A673 (cell line): Measurements from ENCODE around the gene VGLL3. TPM values are rescaled to one million over a fixed set of nuclear protein-coding genes. Genes with fewer than 3 reads are reported as not detected.

Experiments
- BruUV-seq: library from RNA; stranded (reverse); fragments of 400-500 nt; replicated peaks from 2 replicates; lab custom pipeline; 2021; lab: Mats Ljungman, UMichigan
- CTCF ChIA-PET: fragments of 300-600 bp; sonication (Branson Sonifier 250); formaldehyde crosslinking; loops from one replicate; lab custom pipeline; 2022; ENCODE audit warnings: antibody characterized with exemption; lab: Charles Lee
- POLR2A ChIA-PET: fragments of 300-600 bp; sonication (Branson Sonifier 250); formaldehyde crosslinking; loops from one replicate; lab custom pipeline; 2022; ENCODE audit warnings: antibody characterized with exemption; ENCODE audit not compliant: low non-redundant PET; lab: Charles Lee
- DNase-seq: peaks from one replicate; pipeline ENCODE4 v3.0.0-alpha.2; 2015; ENCODE audit warnings: low spot score
- H3K27ac ChIP-seq: fragments of 200-600 bp; sonication (generic); 2 replicates; pipeline ENCODE4 v1.5.1; 2016; ENCODE audit warnings: mixed run types, low read depth, mild to moderate bottlenecking, mixed read lengths, antibody characterized with exemption, low read length; ENCODE audit not compliant: poor library complexity, severe bottlenecking
- H3K27me3 ChIP-seq: fragments of 200-600 bp; sonication (generic); replicated peaks from 2 replicates; pipeline ENCODE4 v1.6.1; 2017; ENCODE audit warnings: mixed run types, low read depth, mild to moderate bottlenecking, mixed read lengths, antibody characterized with exemption, low read length; ENCODE audit not compliant: insufficient read depth, poor library complexity
- H3K36me3 ChIP-seq: fragments of 200-600 bp; sonication (generic); 2 replicates; pipeline ENCODE4 v1.6.1; 2016; ENCODE audit warnings: mixed run types, mild to moderate bottlenecking, mixed read lengths, antibody characterized with exemption, low read length; ENCODE audit not compliant: insufficient read depth, poor library complexity, severe bottlenecking
- H3K4me1 ChIP-seq: fragments of 200-600 bp; sonication (generic); 2 replicates; pipeline ENCODE4 v1.6.1; 2017; ENCODE audit warnings: mixed run types, mild to moderate bottlenecking, mixed read lengths, antibody characterized with exemption, low read length; ENCODE audit not compliant: insufficient read depth, poor library complexity, severe bottlenecking
- H3K4me3 ChIP-seq: fragments of 200-600 bp; sonication (generic); 2 replicates; pipeline ENCODE4 v1.5.1; 2016; ENCODE audit warnings: low read depth, mixed run types, mild to moderate bottlenecking, mixed read lengths, low read length; ENCODE audit not compliant: poor library complexity, severe bottlenecking
- H3K9me3 ChIP-seq: fragments of 200-600 bp; sonication (generic); 2 replicates; pipeline ENCODE4 v1.6.1; 2016; ENCODE audit warnings: mixed run types, low read depth, mild to moderate bottlenecking, mixed read lengths, antibody characterized with exemption, low read length; ENCODE audit not compliant: poor library complexity, severe bottlenecking
- EZH2 ChIP-seq: fragments of 200-600 bp; sonication (generic); IDR thresholded peaks from 2 replicates; pipeline ENCODE4 v1.6.1; 2017; ENCODE audit warnings: borderline replicate concordance, low read depth, mild to moderate bottlenecking, mixed read lengths, antibody characterized with exemption, low read length; ENCODE audit not compliant: poor library complexity, severe bottlenecking
- intact Hi-C: fragments of 100-400 bp; cut with micrococcal nuclease; formaldehyde crosslinking; loops from one replicate; pipeline ENCODE4 v1.10.0; 2022; ENCODE audit not compliant: unreplicated experiment
- total RNA-seq: library from RNA; stranded (reverse); gene quantifications from 2 replicates; pipeline ENCODE4 v1.2.3, GENCODE V29; 2021
- TF ChIP-seq, protein P1 (sequence below): fragments of 300-800, 200-600 bp; sonication (generic); conservative IDR thresholded peaks from 2 replicates; pipeline ENCODE4 v1.5.1; 2017; ENCODE audit warnings: low read depth, mild to moderate bottlenecking, antibody characterized with exemption, low read length, moderate library complexity, mixed read lengths

Gene VGLL3
- total RNA-seq, 1 experiment from 2014 or later = 26.8 TPM

DNA sequence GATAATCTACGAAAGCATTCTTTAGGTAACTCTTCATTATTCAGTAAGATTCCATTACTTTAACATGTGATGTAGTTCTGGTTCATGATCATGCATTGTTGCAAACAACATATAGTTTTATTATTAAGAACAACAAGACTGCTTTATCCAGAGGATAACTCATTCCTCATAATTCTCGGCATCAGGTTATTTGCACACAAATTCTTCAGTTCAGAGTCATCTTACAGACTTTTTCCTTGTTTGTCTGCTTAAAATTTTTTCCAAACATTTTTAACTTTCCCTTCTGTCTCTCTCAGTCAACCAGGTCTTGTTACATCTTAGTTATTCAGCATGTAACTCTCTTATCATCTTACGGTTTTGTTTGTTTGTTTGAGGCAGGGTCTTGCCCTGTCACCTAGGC lies 60.1 kb downstream of the VGLL3 start:
- Histone ChIP-seq H3K27me3 (no peaks in the 10 kb centered on the region), H3K9me3 (no peaks in the 10 kb centered on the region), H3K27ac (no peak overlapping the region), H3K4me3 (no peak overlapping the region), H3K36me3 (no peaks in the 10 kb centered on the region), H3K4me1 (no peaks in the 10 kb centered on the region)
- ChIA-PET CTCF (no interaction called here), POLR2A (no interaction called here)
- TF ChIP-seq EZH2 = no peak
- TF ChIP-seq, protein P1, sequence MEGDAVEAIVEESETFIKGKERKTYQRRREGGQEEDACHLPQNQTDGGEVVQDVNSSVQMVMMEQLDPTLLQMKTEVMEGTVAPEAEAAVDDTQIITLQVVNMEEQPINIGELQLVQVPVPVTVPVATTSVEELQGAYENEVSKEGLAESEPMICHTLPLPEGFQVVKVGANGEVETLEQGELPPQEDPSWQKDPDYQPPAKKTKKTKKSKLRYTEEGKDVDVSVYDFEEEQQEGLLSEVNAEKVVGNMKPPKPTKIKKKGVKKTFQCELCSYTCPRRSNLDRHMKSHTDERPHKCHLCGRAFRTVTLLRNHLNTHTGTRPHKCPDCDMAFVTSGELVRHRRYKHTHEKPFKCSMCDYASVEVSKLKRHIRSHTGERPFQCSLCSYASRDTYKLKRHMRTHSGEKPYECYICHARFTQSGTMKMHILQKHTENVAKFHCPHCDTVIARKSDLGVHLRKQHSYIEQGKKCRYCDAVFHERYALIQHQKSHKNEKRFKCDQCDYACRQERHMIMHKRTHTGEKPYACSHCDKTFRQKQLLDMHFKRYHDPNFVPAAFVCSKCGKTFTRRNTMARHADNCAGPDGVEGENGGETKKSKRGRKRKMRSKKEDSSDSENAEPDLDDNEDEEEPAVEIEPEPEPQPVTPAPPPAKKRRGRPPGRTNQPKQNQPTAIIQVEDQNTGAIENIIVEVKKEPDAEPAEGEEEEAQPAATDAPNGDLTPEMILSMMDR = no peak
- BruUV-seq = no TSS peak
- intact Hi-C loops = no loop called here
- DNase-seq = no peak

DNA sequence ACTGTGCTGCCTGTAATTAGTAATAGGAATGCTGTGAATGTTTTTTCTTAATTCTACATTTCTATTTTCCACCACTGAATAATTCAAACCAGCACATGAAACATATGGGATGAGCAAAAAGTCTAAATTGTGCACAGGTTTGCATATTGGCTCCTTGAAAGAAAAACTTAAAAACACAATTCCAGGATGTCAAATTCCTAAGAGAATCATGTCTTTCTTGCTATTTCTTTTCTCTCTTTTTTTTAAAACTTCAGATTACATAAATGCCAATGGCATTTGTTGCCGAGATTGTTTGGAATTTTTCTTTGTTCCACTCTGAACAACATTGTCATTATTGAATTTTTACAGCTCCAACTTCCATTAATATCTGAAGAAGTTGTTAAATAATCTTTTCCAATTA lies 60.8 kb downstream of the VGLL3 start:
- POLR2A ChIA-PET = no interaction called here
- BruUV-seq = no TSS peak

DNA sequence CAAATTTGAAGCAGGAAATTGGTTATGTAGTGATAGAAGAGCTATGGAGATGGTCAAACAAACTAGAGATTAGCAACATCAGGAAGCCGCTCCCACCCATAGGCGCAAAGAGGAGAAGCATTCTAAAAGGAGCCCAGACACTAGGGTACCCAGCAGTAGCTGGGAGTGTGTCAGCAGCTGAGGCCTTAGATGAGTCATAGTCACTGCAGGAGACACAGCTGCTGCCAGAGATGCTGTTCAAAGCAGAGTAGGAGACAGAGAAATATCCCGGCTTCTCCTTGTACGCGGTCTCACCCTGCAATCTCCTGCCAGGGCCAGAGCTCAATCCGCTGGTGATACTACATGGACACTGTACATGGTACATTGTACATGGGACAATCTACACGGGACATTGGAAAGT lies 61.9 kb downstream of the VGLL3 start:
- ChIA-PET CTCF (no interaction called here), POLR2A (no interaction called here)
- intact Hi-C loops = no loop called here
- Histone ChIP-seq H3K4me3 (no peak overlapping the region), H3K4me1 (no peaks in the 10 kb centered on the region), H3K27me3 (no peaks in the 10 kb centered on the region), H3K36me3 (no peaks in the 10 kb centered on the region), H3K9me3 (no peaks in the 10 kb centered on the region), H3K27ac (no peak overlapping the region)
- DNase-seq = no peak
- TF ChIP-seq EZH2 = no peak
- TF ChIP-seq, protein P1 = no peak
- BruUV-seq = no TSS peak

More for the DNA sequence above, 60.8 kb downstream of the VGLL3 start:
- no peaks in the 10 kb centered on the region for H3K9me3 ChIP-seq
- TF ChIP-seq, protein P1 = no peak
- TF ChIP-seq EZH2 = no peak
- H3K36me3 ChIP-seq = no peaks in the 10 kb centered on the region
- intact Hi-C loops = no loop called here
- no peaks in the 10 kb centered on the region for H3K27me3 ChIP-seq
- CTCF ChIA-PET = no interaction called here
- no peak overlapping the region for H3K4me3 ChIP-seq
- H3K4me1 ChIP-seq = no peaks in the 10 kb centered on the region
- H3K27ac ChIP-seq = no peak overlapping the region
- DNase-seq = no peak
